ENCODE measurements around the gene METTL3. TPM values are rescaled to one million over a fixed set of nuclear protein-coding genes. Genes with fewer than 3 reads are reported as not detected.

METTL3 gene
- total and polyA plus RNA-seq, 2 of the 13 experiments (the other 11 are each of a cell fraction or from before 2014, with no cell fraction given) = 123 to 130 TPM

DNA sequence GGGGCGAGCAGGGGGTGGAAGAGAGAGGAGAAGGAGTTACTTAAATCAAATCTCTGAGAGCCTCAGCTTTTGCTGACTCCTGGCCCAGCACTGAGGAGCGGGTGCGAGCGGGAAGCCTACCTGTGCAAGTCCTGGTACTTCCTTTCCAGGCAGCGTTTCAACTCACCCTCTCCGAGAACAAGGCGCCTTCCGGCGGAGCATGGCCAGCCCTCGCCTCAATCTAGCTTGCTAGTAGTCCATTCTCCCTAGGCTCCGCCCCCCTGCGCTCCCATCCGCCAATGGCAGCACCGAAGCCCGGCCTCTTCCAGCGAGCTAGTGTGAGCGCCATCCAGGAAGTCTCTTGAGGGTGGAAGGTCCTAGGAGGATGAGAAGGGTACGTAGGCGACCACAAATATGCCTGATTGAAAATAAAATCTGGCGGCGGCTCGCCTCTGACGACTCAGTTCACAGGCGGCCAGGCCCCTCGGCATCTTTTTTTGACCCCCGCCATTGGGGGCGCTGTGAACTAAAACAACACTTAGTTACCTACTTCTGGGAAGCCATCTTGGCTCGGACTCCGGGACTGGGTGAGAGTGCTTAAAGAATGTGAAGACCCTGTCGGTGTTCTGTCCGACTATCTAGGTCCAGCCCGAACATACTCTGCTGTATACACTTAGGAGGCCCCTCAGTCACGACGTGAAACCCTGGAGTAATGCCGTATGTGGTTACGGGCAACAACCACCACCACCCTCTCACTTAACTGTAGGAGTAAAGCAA is 55.0 kb downstream of the METTL3 start, which contains the start of gene CHD8 (continued):
- TF ChIP-seq CREM (IDR thresholded peaks at IDR 0.05) = peak; percentile 96
- TF ChIP-seq CREM (CRISPR knock-in tag; IDR thresholded peaks at IDR 0.05) = no peak
- no peak for TF ChIP-seq ZNF382 (CRISPR knock-in tag; IDR thresholded peaks at IDR 0.05; ENCODE audit: borderline replicate concordance)
- TF ChIP-seq ADNP (CRISPR knock-in tag; IDR thresholded peaks at IDR 0.05) = no peak
- TF ChIP-seq ZNF768 (CRISPR knock-in tag; IDR thresholded peaks at IDR 0.05) = 0 out of 2 replicates have a peak, but pooled peaks have one; percentile 53
- TF ChIP-seq EP300 (IDR thresholded peaks at IDR 0.05; ENCODE audit: low read depth in 2 of 2, low read length in 2 of 2) = peak in 1 of 2 experiments; percentile 46; a peak in 1 of 4 replicates
- TF ChIP-seq EP300 (CRISPR knock-in tag; IDR thresholded peaks at IDR 0.05; ENCODE audit: borderline replicate concordance) = no peak
- no peak for TF ChIP-seq KLF15 (CRISPR knock-in tag; IDR thresholded peaks at IDR 0.05; ENCODE audit: borderline replicate concordance)
- TF ChIP-seq SRSF1 (optimal IDR thresholded peaks at IDR 0.05; ENCODE audit: low read depth, low read length) = no peak
- no peak for TF ChIP-seq ZNF12 (CRISPR knock-in tag; IDR thresholded peaks at IDR 0.05)
- TF ChIP-seq CREB1 (IDR thresholded peaks at IDR 0.05) = peak; percentile 81
- TF ChIP-seq CREB1 (CRISPR knock-in tag; IDR thresholded peaks at IDR 0.05) = peak; percentile 94; the same call in 1 of the 2 replicates
- TF ChIP-seq ZNF326 (CRISPR knock-in tag; IDR thresholded peaks at IDR 0.05; ENCODE audit: borderline replicate concordance) = no peak
- TF ChIP-seq ZNF10 (CRISPR knock-in tag; IDR thresholded peaks at IDR 0.05; ENCODE audit: borderline replicate concordance, low read depth) = no peak
- TF ChIP-seq, protein P1, sequence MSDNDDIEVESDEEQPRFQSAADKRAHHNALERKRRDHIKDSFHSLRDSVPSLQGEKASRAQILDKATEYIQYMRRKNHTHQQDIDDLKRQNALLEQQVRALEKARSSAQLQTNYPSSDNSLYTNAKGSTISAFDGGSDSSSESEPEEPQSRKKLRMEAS (IDR thresholded peaks at IDR 0.05) = peak; percentile 86
- TF ChIP-seq, protein P2, sequence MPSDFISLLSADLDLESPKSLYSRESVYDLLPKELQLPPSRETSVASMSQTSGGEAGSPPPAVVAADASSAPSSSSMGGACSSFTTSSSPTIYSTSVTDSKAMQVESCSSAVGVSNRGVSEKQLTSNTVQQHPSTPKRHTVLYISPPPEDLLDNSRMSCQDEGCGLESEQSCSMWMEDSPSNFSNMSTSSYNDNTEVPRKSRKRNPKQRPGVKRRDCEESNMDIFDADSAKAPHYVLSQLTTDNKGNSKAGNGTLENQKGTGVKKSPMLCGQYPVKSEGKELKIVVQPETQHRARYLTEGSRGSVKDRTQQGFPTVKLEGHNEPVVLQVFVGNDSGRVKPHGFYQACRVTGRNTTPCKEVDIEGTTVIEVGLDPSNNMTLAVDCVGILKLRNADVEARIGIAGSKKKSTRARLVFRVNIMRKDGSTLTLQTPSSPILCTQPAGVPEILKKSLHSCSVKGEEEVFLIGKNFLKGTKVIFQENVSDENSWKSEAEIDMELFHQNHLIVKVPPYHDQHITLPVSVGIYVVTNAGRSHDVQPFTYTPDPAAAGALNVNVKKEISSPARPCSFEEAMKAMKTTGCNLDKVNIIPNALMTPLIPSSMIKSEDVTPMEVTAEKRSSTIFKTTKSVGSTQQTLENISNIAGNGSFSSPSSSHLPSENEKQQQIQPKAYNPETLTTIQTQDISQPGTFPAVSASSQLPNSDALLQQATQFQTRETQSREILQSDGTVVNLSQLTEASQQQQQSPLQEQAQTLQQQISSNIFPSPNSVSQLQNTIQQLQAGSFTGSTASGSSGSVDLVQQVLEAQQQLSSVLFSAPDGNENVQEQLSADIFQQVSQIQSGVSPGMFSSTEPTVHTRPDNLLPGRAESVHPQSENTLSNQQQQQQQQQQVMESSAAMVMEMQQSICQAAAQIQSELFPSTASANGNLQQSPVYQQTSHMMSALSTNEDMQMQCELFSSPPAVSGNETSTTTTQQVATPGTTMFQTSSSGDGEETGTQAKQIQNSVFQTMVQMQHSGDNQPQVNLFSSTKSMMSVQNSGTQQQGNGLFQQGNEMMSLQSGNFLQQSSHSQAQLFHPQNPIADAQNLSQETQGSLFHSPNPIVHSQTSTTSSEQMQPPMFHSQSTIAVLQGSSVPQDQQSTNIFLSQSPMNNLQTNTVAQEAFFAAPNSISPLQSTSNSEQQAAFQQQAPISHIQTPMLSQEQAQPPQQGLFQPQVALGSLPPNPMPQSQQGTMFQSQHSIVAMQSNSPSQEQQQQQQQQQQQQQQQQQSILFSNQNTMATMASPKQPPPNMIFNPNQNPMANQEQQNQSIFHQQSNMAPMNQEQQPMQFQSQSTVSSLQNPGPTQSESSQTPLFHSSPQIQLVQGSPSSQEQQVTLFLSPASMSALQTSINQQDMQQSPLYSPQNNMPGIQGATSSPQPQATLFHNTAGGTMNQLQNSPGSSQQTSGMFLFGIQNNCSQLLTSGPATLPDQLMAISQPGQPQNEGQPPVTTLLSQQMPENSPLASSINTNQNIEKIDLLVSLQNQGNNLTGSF (CRISPR knock-in tag; IDR thresholded peaks at IDR 0.05) = no peak
- TF ChIP-seq PRPF4 (IDR thresholded peaks at IDR 0.05; ENCODE audit: low read depth, low read length, poor library complexity, severe bottlenecking) = no peak
- TF ChIP-seq, protein P3, sequence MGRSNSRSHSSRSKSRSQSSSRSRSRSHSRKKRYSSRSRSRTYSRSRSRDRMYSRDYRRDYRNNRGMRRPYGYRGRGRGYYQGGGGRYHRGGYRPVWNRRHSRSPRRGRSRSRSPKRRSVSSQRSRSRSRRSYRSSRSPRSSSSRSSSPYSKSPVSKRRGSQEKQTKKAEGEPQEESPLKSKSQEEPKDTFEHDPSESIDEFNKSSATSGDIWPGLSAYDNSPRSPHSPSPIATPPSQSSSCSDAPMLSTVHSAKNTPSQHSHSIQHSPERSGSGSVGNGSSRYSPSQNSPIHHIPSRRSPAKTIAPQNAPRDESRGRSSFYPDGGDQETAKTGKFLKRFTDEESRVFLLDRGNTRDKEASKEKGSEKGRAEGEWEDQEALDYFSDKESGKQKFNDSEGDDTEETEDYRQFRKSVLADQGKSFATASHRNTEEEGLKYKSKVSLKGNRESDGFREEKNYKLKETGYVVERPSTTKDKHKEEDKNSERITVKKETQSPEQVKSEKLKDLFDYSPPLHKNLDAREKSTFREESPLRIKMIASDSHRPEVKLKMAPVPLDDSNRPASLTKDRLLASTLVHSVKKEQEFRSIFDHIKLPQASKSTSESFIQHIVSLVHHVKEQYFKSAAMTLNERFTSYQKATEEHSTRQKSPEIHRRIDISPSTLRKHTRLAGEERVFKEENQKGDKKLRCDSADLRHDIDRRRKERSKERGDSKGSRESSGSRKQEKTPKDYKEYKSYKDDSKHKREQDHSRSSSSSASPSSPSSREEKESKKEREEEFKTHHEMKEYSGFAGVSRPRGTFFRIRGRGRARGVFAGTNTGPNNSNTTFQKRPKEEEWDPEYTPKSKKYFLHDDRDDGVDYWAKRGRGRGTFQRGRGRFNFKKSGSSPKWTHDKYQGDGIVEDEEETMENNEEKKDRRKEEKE (IDR thresholded peaks at IDR 0.05) = no peak
- TF ChIP-seq, protein P4, sequence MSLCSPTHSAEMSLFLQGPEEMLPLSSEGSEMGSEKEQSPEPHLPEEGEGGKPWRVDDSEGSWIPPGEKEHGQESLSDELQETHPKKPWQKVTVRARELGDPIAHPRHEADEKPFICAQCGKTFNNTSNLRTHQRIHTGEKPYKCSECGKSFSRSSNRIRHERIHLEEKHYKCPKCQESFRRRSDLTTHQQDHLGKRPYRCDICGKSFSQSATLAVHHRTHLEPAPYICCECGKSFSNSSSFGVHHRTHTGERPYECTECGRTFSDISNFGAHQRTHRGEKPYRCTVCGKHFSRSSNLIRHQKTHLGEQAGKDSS (CRISPR knock-in tag; IDR thresholded peaks at IDR 0.05; ENCODE audit: borderline replicate concordance, low read depth) = peak; percentile 45; the same call in 1 of the 2 replicates
- TF ChIP-seq, protein P5, sequence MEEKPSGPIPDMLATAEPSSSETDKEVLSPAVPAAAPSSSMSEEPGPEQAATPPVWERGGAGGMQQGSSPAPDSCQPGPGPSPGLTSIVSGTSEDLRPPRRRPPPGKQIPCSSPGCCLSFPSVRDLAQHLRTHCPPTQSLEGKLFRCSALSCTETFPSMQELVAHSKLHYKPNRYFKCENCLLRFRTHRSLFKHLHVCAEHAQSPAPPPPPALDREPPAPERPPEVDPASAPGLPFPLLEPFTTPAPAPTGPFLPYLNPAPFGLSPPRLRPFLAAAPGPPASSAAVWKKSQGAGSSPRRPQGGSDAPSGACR (CRISPR knock-in tag; IDR thresholded peaks at IDR 0.05) = peak; percentile 87; the same call in 1 of the 2 replicates
